ENCODE measurements around the gene OLFM2. TPM values are rescaled to one million over a fixed set of nuclear protein-coding genes. Genes with fewer than 3 reads are reported as not detected.

Gene OLFM2
- total and polyA plus RNA-seq, 4 donors = 0.49 to 28.9 (median 2.3) TPM

GRCh38 chr19:9878511-9879196 is 57.7 kb downstream of the OLFM2 start:
- no peaks in the 10 kb centered on the region for H3K36me3 ChIP-seq (ENCODE audit: control insufficient read depth in 4 of 4, insufficient read depth in 3 of 4, low read depth in 1 of 4, low read length in 3 of 4)
- no peak for DNase-seq (ENCODE audit: low spot score)

More at GRCh38 chr19:9878511-9879196, 57.7 kb downstream of the OLFM2 start:
- Histone ChIP-seq H3K27me3 (ENCODE audit: control insufficient read depth in 4 of 4, insufficient read depth in 4 of 4, low read length in 3 of 4) (no peaks in the 10 kb centered on the region), H3K4me3 (ENCODE audit: low read depth in 1 of 3, low read length in 3 of 3) (no peak overlapping the region), H3K27ac (ENCODE audit: low read depth in 1 of 2, low read length in 2 of 2) (no peak overlapping the region), H3K9ac (ENCODE audit: low read depth in 1 of 2, low read length in 2 of 2) (no peak overlapping the region), H3K9me3 (ENCODE audit: control insufficient read depth in 4 of 4, low read length in 3 of 4) (no peaks in the 10 kb centered on the region), H3K4me1 (ENCODE audit: control insufficient read depth in 4 of 4, insufficient read depth in 4 of 4, low read length in 3 of 4) (no peaks in the 10 kb centered on the region)
- WGBS = 78% methylated on average over 11 of the region's 11 CpGs
- TF ChIP-seq ZBTB33 (IDR thresholded peaks at IDR 0.05) (no peak), FOXA1 (IDR thresholded peaks at IDR 0.05) (no peak), RXRA (IDR thresholded peaks at IDR 0.05) (no peak), SP1 (IDR thresholded peaks at IDR 0.05) (no peak), EGR1 (IDR thresholded peaks at IDR 0.05; ENCODE audit: low read depth in 2 of 2) (no peak), NR2F2 (IDR thresholded peaks at IDR 0.05) (no peak), HNF4G (IDR thresholded peaks at IDR 0.05) (no peak), MAX (IDR thresholded peaks at IDR 0.05) (no peak), CTCF (IDR thresholded peaks at IDR 0.05; ENCODE audit: low read depth, low read length, missing input control) (no peak), ATF3 (IDR thresholded peaks at IDR 0.05) (no peak), HNF4A (conservative IDR thresholded peaks at IDR 0.05) (no peak), RAD21 (IDR thresholded peaks at IDR 0.05) (no peak), YY1 (IDR thresholded peaks at IDR 0.05) (no peak), GABPA (IDR thresholded peaks at IDR 0.05 in 1 of 2, conservative IDR thresholded peaks at IDR 0.05 in 1 of 2) (no peak), TAF1 (conservative IDR thresholded peaks at IDR 0.05) (no peak), REST (IDR thresholded peaks at IDR 0.05) (no peak), JUND (IDR thresholded peaks at IDR 0.05) (no peak), FOXA2 (IDR thresholded peaks at IDR 0.05) (no peak)
